Gastrocnemius medialis (tissue), 4 donors: ENCODE data around the gene ZBTB3.

Experiments used
- POLR2A ChIP-seq, 2 donors: fragments of 450-650 bp; IDR thresholded peaks; one replicate each; pipeline ENCODE4 v1.6.1; 2017; ENCODE audit warnings: antibody characterized with exemption in 2 of 2, mild to moderate bottlenecking in 2 of 2, moderate library complexity in 2 of 2
- TF ChIP-seq, protein P1 (sequence below), 5 experiments: fragments of 450-650 bp in 3 of 5; fragments of 200-600 bp in 2 of 5; sonication (generic) in 2 of 5; IDR thresholded peaks in 4 of 5; conservative IDR thresholded peaks in 1 of 5; 1 replicate in 4 of 5; 2 replicates in 1 of 5; pipeline ENCODE4 v1.5.1; 2016 to 2019; ENCODE audit warnings: antibody characterized with exemption in 5 of 5, mild to moderate bottlenecking in 3 of 5, moderate library complexity in 3 of 5

DNA sequence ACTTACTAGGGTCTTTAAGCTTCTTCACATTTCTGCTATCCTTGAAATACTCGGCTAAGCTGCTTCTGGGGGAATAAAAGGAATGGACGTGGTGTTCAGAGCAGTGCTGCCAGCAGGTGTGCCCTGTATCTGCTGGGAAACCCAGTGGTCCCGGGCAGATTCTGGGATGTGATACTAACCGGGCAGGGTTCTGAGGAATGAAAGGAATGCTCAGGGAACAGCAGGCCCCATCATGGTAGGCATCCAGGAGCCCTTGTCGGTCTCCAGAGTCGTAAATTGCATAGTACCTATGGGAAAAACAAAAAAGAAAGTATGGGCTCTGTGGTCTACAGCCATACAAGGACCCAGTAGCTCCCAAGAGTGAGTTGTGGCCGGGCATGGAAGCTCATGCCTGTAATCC, 42.3 kb upstream of the ZBTB3 start:
- TF ChIP-seq, protein P1, sequence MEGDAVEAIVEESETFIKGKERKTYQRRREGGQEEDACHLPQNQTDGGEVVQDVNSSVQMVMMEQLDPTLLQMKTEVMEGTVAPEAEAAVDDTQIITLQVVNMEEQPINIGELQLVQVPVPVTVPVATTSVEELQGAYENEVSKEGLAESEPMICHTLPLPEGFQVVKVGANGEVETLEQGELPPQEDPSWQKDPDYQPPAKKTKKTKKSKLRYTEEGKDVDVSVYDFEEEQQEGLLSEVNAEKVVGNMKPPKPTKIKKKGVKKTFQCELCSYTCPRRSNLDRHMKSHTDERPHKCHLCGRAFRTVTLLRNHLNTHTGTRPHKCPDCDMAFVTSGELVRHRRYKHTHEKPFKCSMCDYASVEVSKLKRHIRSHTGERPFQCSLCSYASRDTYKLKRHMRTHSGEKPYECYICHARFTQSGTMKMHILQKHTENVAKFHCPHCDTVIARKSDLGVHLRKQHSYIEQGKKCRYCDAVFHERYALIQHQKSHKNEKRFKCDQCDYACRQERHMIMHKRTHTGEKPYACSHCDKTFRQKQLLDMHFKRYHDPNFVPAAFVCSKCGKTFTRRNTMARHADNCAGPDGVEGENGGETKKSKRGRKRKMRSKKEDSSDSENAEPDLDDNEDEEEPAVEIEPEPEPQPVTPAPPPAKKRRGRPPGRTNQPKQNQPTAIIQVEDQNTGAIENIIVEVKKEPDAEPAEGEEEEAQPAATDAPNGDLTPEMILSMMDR (IDR thresholded peaks at IDR 0.05 in 4 of 5, conservative IDR thresholded peaks at IDR 0.05 in 1 of 5), result no peak
- no peak for TF ChIP-seq POLR2A (IDR thresholded peaks at IDR 0.05)
